Glutamatergic neuron (in vitro differentiated cells): ENCODE results near the gene NXPH4. TPM values are rescaled to one million over a fixed set of nuclear protein-coding genes. Genes with fewer than 3 reads are reported as not detected.

ENCODE experiments used
- DNase-seq: peaks from one replicate; pipeline ENCODE4 v3.0.0; 2022
- H3K27ac Mint-ChIP-seq: one replicate; pipeline ENCODE4 v1.8.0; 2020; ENCODE audit warnings: mild to moderate bottlenecking, mixed read lengths, inconsistent platforms; ENCODE audit not compliant: unreplicated experiment
- H3K27me3 Mint-ChIP-seq: one replicate; pipeline ENCODE4 v1.8.0; 2020; ENCODE audit warnings: mild to moderate bottlenecking, moderate library complexity, mixed read lengths, inconsistent platforms; ENCODE audit not compliant: unreplicated experiment
- H3K36me3 Mint-ChIP-seq: one replicate; pipeline ENCODE4 v1.8.0; 2020; ENCODE audit warnings: mild to moderate bottlenecking, mixed read lengths, inconsistent platforms; ENCODE audit not compliant: unreplicated experiment
- H3K4me1 Mint-ChIP-seq: one replicate; pipeline ENCODE4 v1.8.0; 2020; ENCODE audit warnings: mild to moderate bottlenecking, low read depth, mixed read lengths, inconsistent platforms; ENCODE audit not compliant: unreplicated experiment
- H3K4me3 Mint-ChIP-seq: one replicate; pipeline ENCODE4 v1.8.0; 2020; ENCODE audit warnings: mild to moderate bottlenecking, mixed read lengths, inconsistent platforms; ENCODE audit not compliant: unreplicated experiment
- H3K9me3 Mint-ChIP-seq: one replicate; pipeline ENCODE4 v1.8.0; 2020; ENCODE audit warnings: mild to moderate bottlenecking, moderate library complexity, mixed read lengths, inconsistent platforms; ENCODE audit not compliant: unreplicated experiment
- total RNA-seq: library from RNA; stranded (reverse); fragmentation: NEBNext Ultra II Directional; extraction: Animal tissue kit (Norgen Biotek cat#: 25700); gene quantifications from one replicate; pipeline ENCODE4 v1.2.1, GENCODE V29; 2021; ENCODE audit not compliant: unreplicated experiment
- TF ChIP-seq, protein P1 (sequence below): fragments of 200-600 bp; sonication (generic); IDR thresholded peaks from one replicate; pipeline ENCODE4 v1.5.0; 2021; ENCODE audit not compliant: partially characterized antibody, unreplicated experiment

NXPH4 gene
- total RNA-seq, 1 donor from 2014 or later, result 10.5 TPM

DNA sequence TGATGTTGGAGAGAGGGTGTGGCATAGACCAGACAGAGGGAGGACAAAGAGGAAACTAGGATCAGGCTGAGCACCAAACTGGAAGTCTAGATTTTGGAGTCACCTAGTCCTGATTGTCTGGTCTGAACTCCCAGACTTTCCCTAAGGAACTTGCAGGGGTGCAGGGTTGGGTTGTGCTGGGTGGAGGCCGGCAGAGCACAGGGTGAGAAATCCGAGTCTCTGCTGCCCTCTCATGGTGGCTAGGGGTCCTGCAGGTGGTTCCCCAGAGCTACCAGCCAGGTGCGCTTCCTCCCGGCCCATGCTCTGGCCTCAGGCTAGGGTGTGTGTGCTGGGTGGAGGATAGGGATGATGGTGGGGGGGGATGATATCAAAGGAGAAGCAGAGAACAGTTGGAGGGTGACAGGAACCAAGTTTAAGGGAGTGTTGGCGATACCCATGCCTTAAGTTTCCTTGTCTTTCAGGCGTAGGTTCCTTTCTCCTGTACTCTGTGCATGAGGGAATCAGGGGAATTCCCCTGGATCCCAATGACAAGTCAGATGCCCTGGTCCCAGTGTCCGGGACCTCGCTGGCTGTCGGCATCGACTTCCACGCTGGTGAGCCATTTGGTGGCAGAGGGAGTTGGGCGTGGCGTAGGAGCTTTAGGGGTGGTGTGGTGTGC lies 33.5 kb upstream of the NXPH4 start:
- Mint-ChIP-seq H3K27ac (no peak overlapping the region), H3K36me3 (no peaks in the 10 kb centered on the region), H3K9me3 (peaks cover 5% of the 10 kb centered on the region), H3K27me3 (peaks cover 7% of the 10 kb centered on the region), H3K4me3 (no peak overlapping the region), H3K4me1 (no peaks in the 10 kb centered on the region)
- TF ChIP-seq, protein P1, sequence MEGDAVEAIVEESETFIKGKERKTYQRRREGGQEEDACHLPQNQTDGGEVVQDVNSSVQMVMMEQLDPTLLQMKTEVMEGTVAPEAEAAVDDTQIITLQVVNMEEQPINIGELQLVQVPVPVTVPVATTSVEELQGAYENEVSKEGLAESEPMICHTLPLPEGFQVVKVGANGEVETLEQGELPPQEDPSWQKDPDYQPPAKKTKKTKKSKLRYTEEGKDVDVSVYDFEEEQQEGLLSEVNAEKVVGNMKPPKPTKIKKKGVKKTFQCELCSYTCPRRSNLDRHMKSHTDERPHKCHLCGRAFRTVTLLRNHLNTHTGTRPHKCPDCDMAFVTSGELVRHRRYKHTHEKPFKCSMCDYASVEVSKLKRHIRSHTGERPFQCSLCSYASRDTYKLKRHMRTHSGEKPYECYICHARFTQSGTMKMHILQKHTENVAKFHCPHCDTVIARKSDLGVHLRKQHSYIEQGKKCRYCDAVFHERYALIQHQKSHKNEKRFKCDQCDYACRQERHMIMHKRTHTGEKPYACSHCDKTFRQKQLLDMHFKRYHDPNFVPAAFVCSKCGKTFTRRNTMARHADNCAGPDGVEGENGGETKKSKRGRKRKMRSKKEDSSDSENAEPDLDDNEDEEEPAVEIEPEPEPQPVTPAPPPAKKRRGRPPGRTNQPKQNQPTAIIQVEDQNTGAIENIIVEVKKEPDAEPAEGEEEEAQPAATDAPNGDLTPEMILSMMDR, result peak; percentile 87
- peak; percentile 84 for DNase-seq

DNA sequence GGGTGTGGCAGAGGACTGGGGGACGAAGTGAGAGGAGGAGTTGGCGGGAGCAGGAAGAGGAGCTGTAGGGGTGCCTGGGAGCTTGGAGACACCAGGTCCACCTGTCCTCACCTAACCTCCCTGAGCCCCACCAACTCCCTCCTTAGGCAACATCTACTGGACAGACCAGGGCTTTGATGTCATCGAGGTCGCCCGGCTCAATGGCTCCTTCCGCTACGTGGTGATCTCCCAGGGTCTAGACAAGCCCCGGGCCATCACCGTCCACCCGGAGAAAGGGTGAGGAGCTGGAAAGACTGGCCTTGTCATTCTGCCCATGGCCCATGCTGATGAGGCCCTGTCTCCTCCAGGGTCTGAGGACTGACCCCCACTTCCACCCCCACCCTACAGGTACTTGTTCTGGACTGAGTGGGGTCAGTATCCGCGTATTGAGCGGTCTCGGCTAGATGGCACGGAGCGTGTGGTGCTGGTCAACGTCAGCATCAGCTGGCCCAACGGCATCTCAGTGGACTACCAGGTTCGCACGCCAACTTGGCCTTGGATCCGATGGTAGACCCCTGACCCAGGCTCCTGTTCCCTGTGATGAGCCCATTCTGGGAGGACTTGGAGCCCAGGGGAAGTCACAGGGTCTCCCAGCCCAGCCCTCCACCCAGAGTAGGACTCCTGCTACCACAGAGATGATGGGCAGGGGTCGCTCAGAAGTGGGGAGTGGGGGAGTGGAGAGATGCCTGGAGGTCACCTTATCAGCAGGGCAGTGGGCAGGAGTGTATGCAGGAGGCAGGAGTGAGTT lies 32.5 kb upstream of the NXPH4 start:
- H3K36me3 Mint-ChIP-seq, result no peaks in the 10 kb centered on the region
- no peaks in the 10 kb centered on the region for H3K4me1 Mint-ChIP-seq
- TF ChIP-seq, protein P1, result no peak
- no peak for DNase-seq
- H3K27ac Mint-ChIP-seq, result no peak overlapping the region
- no peak overlapping the region for H3K4me3 Mint-ChIP-seq
- peaks cover 5% of the 10 kb centered on the region for H3K9me3 Mint-ChIP-seq
- peaks cover 7% of the 10 kb centered on the region for H3K27me3 Mint-ChIP-seq

DNA sequence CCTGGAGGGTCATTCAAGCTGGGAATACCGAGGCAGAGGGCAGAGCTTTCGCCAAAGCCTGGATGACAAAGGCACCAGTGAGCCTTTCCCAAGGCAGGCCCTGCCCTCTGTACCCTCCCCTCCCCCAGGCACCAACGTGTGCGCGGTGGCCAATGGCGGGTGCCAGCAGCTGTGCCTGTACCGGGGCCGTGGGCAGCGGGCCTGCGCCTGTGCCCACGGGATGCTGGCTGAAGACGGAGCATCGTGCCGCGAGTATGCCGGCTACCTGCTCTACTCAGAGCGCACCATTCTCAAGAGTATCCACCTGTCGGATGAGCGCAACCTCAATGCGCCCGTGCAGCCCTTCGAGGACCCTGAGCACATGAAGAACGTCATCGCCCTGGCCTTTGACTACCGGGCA lies 31.2 kb upstream of the NXPH4 start:
- TF ChIP-seq, protein P1, result no peak
- Mint-ChIP-seq H3K9me3 (peaks cover 5% of the 10 kb centered on the region), H3K27ac (no peak overlapping the region), H3K36me3 (no peaks in the 10 kb centered on the region), H3K4me3 (no peak overlapping the region), H3K27me3 (peaks cover 3% of the 10 kb centered on the region), H3K4me1 (no peaks in the 10 kb centered on the region)
- no peak for DNase-seq

DNA sequence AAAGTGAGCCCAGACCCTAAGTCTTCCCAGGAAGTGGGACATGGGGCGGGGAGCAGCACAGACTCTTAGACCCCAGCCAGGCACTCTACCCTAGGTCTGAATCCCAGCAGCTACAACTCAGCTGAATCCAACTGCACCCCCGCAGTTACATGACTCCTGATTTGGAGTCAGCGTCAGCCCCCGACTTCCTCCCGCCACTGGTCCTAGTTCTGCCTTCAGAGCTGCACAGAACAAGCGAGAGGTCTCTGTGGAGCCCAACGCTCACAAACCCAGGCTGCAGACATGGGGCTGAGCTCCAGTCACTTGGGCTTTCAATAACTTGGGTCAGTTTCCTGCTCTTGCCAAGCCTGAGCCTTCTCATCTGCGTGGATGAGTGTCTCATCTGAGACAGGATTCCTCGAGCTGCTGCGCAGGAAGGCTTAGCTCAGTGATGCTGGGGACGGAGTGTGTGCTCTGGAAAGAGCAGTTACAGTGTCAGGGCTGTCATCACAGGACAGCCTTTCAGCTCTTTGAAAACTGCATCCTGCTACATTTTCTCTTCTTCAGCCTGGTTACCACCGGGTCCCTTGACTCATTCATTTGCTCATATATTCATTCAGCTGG lies 30.6 kb upstream of the NXPH4 start:
- no peaks in the 10 kb centered on the region for H3K36me3 Mint-ChIP-seq
- TF ChIP-seq, protein P1, result no peak
- H3K4me1 Mint-ChIP-seq, result no peaks in the 10 kb centered on the region
- no peak overlapping the region for H3K4me3 Mint-ChIP-seq
- H3K27me3 Mint-ChIP-seq, result peaks cover 3% of the 10 kb centered on the region
- DNase-seq, result no peak
- peaks cover 5% of the 10 kb centered on the region for H3K9me3 Mint-ChIP-seq
- H3K27ac Mint-ChIP-seq, result no peak overlapping the region
